GM19043 (cell line): ENCODE data around the gene TMPRSS13.
"Not testable (repeated sequence)": the region's sequence is repeated elsewhere in the genome, so short reads cannot be mapped to it uniquely, and the experiment has no call there.

Experiments
- ATAC-seq: cut with Tn5 transposase; IDR thresholded peaks from one replicate; pipeline ENCODE4 v1.9.1; 2021; ENCODE audit warnings: low read depth; ENCODE audit not compliant: unreplicated experiment

Gene TMPRSS13

DNA sequence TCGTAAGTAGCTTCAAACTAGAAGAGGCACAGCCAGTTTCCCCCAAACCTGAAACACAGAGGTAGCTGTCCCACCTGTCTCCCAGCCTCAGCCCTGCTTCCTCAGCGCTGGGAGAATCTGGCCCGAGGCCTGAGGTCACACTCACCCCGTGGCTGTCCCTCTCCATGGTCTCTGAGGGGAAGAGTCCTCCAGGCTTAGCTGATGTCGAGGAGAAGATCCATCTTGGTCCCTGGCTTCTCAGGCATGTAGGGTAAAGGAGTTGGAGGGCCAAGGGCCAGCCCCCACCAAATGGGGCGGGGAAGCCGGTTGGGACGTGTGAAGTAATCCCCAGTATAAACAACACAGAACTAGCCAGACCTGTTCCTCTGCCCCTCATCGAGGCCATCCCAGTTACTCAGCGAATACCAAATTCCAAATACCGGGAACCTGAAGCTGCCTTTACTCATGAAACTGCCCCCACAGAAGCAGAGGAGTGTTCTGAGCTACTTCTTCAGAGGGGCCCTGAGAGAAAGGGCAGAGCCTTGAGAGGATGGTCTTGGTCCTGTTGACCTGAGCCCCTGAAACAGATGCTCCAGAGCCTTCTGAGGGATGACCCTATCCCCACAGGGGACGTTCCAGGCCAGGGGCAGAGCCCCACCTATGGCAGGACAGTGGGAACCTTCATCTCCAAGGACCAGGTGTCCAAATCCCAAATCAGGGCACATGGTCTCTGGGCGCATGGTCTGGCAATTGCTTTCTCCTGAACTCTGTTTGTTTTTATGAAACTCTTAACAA lies at the start of gene TMPRSS13:
TMPRSS13 (minus strand) TSS at position 261 of the 774 bp plus-strand sequence; CDS start at position 166, 95 bp downstream.
- no peak for ATAC-seq

DNA sequence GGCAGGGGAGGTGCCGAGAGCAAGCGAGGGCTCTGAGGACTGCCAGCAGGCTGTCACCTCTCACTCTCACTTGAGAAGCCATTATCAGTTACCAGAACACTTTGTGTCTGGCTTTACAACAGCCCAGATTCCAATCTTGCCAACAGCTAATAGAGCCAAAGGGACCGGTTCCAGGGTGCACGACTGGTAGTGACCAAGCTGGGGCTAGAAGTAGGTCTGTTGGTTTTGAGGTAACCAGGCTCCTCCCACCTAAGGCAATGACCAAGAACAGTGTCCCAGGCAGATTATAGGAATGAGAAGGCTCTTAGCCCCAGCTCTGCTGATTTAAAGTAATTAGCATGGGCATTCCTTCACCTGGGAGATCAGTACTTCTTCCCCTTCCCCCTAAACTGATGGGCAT lies 49.8 kb upstream of the TMPRSS13 start:
- ATAC-seq: no peak

- not testable (repeated sequence) for ATAC-seq
Observed at GRCh38 chr11:117978291-117978910, 49.2 kb upstream of the TMPRSS13 start.

- ATAC-seq: not testable (repeated sequence)
Observed at GRCh38 chr11:117977612-117978264, 48.5 kb upstream of the TMPRSS13 start.

DNA sequence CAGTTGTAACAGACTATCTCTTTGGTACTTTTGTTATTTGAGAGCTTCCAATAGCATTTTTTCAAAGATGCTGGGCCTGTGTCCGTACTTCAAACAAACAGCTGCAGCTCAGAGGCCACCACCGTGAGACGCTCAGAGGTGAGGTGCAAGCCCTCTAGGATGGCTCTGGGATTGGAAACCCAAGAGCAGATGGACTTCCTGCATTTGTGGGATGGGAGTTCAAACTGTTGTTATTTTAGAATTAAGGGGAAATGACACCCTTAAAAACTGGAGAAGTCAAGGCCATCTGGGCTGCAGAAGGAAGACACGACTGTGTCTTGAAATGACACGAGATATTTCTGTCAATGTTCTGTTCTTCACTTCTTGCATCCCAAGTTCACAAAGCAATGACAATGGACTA lies 47.8 kb upstream of the TMPRSS13 start:
- no peak for ATAC-seq

DNA sequence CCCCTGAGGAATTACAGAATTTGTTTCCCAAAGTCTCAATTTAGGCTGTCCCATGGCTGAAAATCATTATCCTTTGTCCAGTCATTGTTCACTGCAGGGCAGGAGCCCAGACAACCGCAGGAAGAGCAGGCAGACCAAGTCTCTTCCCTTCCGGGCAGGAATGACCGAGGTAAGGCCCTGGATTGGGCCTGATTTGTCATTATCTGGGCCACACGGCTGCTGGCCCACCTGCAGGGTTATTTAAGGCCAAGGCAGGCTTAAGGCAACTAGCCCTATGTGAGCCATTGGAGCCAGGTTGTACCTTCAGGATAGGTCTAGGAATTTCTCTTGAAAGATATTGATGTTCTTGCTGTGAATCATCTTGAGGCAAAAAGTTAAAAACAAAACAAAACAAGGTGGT lies 47.2 kb upstream of the TMPRSS13 start:
- ATAC-seq: no peak

DNA sequence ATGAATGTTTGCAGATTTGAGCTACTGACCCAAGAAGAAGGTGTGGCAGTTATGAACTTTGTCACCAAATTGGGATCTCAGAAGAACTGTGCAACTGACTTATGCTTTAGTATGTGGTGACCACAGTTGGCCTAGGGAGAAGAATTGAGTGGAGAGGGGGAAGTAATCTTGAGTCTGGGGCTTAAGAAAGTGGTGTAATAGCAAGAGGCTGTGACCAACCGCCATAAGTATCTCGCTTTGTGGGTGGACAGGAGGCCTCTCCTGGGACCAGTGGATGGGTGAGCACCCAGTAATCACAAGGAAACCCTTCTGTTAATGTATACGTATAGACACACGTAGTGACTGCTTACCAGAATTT lies 44.3 kb upstream of the TMPRSS13 start:
- ATAC-seq: no peak

DNA sequence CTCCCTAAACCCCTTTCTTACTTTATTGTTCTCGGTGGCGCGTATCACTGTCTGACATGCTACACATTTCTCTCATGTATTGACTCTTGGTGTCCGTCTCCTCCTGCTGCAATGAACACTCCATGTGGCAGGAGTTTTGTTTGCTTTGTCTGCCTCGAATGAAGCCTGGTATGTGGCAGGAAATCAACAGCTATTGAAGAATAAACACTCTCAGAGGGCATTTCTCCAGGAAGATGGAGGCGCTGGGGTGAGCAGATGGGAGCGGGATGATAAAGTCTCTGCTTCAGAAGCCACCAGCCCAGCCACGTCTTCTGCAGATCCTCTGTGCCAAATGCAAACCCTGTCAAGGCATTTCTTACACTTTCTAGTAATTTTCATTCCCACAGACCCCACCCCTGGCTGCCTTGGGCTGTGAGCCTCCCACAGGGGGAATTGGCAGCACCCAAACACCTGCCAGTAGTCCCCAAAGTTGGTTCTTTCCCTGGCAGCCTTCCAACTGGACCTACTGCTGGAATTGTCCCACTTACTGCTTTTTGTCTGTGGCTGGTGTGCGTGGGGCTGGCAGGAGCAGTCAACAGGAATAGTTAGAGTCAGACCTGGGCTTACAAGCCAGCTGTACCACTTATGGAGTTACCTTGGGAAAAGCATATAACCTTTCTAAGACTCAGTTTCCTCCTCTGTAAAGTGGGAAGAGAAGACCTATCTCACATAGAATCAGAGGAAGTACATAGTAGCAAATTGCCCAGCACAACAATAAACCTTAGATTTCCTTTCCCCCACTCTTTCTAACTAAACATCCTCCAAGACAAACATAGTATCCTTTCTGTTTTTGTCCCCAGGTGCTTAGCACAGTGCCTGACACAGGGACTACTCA lies 43.7 kb upstream of the TMPRSS13 start:
- no peak for ATAC-seq

- no peak for ATAC-seq
Observed at GRCh38 chr11:117972044-117972443, 42.8 kb upstream of the TMPRSS13 start.

DNA sequence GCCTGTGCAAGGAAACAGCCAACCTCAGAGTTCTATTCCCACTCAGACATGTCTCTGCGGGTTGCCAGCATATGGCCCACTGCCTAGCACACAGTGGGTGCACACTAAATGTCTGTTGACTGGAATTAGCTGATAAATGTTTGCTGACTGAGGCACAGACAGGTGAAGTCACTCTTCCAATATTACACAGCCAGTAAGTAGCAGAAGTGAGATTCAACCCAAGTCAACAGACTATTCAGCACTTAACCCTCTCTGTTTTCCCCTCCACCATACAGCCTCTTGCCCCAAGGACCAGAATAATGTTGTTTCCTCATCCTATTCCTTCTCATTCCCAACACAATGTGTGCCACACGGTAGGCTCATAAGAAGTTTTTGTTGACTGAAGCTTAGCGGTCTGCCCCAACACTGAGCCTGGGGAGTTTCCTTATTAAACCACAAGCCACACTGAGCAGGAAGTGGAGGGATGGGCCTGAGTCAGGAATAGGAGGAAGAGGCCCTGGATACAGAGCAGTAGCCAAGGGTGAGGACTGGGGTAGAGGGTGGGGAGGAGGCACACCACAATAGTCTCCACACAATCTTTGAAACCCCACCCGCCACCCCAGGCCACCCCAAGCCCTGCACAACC lies 41.3 kb upstream of the TMPRSS13 start:
- no peak for ATAC-seq

- no peak for ATAC-seq
Observed at GRCh38 chr11:117969160-117969991, 40.2 kb upstream of the TMPRSS13 start.

DNA sequence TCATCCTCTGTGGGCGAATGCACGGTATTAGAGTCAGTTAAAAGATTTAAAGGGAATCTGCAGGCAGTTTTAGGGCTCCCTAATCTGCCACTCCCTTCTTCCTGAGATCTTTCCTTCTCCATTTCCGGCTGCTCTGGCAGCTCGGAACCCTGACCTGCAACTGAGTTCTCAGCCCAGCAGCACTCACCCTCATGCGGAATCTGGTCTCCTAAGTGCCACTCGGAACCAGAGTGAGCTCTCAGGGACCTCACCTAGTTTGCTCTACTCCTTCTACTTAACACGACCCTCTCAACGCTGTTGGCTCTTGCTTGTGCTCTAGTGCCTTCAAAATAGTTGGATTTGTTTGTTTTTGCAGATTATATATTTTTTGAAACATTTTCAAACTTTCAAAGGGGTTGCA lies 37.7 kb upstream of the TMPRSS13 start:
- ATAC-seq: no peak

- ATAC-seq: no peak
Observed at GRCh38 chr11:117962826-117963225, 33.6 kb upstream of the TMPRSS13 start.

GRCh38 chr11:117961896-117962295 lies 32.7 kb upstream of the TMPRSS13 start:
- no peak for ATAC-seq

- no peak for ATAC-seq
Observed at GRCh38 chr11:117960406-117960805, 31.2 kb upstream of the TMPRSS13 start.

DNA sequence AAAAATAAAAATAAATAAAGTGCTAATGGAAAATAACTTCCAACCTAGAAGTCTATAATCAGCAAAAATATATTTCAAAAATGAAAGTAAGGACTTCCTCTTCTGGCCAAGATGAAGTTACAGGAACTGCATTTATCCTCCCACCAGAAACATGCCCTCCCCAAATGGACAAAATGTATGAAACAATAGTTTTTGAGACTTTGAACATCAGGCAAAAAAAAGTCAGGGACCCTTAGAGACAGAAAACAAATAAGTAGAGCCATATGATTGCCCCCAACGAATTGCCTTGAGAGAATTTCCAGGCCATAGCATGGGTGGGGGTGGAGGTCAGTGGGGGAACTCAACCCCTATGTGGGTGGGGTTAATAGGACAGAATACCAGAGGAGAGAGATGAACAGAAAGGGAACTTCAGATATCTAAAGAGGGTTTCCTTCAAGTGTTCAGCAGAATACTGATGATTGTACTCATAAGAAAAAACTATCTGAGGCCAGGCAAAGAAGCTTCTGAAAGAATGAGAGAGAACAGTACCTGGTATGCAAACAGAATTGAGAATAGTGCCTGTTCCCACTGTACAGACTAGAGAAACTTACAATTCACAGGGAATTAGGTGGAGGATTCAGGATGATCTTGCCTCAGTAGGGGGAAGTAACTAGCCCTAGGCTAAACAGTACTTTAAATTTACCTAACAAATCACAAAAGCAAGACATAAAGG lies 30.4 kb upstream of the TMPRSS13 start:
- ATAC-seq: no peak

DNA sequence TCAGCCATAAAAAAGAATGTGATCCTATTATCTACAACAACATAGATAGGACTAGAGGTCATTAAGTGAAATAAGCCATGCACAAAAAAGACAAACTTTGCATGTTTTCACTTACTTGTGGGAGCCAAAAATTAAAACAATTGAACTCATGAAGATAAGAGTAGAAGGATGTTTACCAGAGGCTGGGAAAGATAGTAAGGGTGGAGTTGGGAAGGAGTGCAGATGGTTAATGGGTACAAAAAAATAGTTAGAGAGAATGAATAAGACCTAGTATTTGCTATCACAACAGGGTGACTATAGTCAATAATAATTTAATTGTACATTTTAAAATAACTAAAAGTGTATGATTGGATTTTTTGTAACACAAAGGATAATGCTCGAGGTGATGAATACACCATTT lies 29.7 kb upstream of the TMPRSS13 start:
- ATAC-seq: no peak

DNA sequence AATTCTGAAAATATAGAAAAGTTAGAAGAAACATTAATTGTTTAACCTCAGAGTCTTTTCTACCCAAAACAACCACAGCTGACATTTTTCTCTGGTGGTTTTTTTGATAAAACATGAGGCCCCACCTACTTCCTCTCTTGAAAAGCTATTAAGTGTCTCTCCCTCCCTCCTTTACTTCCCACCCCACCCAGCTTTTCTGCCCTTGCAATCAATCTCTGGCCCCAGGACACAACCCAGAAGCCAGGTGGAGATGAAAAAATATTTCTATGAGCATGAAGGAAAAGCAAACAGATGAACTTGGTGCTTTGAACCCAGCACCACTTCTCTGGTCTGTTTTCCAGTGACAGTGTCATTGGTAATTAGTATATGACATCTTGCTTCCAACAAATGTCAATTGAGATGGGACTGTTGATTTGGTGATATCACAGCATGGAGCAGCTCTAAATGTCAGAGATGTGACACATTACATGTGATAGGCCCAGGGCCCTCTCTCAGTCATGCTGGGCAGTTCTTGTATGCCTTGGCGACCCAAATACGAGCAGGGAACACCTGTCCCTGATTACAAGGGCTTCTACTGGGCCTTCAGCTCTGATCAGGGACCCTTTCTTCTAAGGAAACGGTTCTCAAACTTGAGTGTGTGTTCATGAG lies 23.9 kb upstream of the TMPRSS13 start:
- ATAC-seq: no peak
